Tibial artery (tissue), 4 donors: ENCODE data around the gene IMP3.
"Not testable (repeated sequence)": the region's sequence is repeated elsewhere in the genome, so short reads cannot be mapped to it uniquely, and the experiment has no call there.

ENCODE experiments used
- DNase-seq, 2 donors: peaks; one replicate each; pipeline ENCODE4 v3.0.0-alpha.2; 2019
- H3K27ac ChIP-seq, 2 donors: fragments of 200-600 bp; sonication (generic) in 1 of 2; 1 replicate in 1 of 2; 2 replicates in 1 of 2; pipeline ENCODE4 v1.5.1; 2018 to 2019; ENCODE audit warnings: mild to moderate bottlenecking in 1 of 2
- H3K27me3 ChIP-seq, 2 donors: fragments of 200-600 bp; sonication (generic) in 1 of 2; one replicate each; pipeline versions ENCODE4 v1.5.1 to v1.6.0; 2016 to 2019
- H3K36me3 ChIP-seq, 3 donors: fragments of 200-600 bp; sonication (generic) in 2 of 3; one replicate each; pipeline ENCODE4 v1.5.1; 2016 to 2019; ENCODE audit warnings: mild to moderate bottlenecking in 2 of 3
- H3K4me1 ChIP-seq, 4 donors: fragments of 200-600 bp; sonication (generic) in 2 of 4; 1 replicate in 3 of 4; 2 replicates in 1 of 4; pipeline ENCODE4 v1.5.1; 2016 to 2019
- H3K4me3 ChIP-seq, 2 donors: fragments of 200-600 bp; sonication (generic) in 1 of 2; 1 replicate in 1 of 2; 2 replicates in 1 of 2; pipeline ENCODE4 v1.5.1; 2018 to 2019; ENCODE audit warnings: mild to moderate bottlenecking in 2 of 2
- H3K9me3 ChIP-seq, 3 donors: fragments of 200-600 bp; sonication (generic) in 1 of 3; one replicate each; pipeline ENCODE4 v1.5.1; 2016 to 2019
- CTCF ChIP-seq, 2 experiments: fragments of 200-600 bp in 1 of 2; fragments of 450-650 bp in 1 of 2; IDR thresholded peaks; one replicate each; pipeline ENCODE4 v1.5.1; 2017 to 2019; ENCODE audit warnings: antibody characterized with exemption in 2 of 2, mild to moderate bottlenecking in 1 of 2, moderate library complexity in 1 of 2
- intact Hi-C: fragments of 100-400 bp; cut with DNase I; formaldehyde crosslinking; loops from one replicate; pipeline ENCODE4 v1.15.0; 2023; ENCODE audit warnings: low total_unique reads

IMP3 gene

GRCh38 chr15:75686212-75686642 is 46.2 kb upstream of the IMP3 start:
- Histone ChIP-seq H3K36me3 (peaks cover 84 to 97% (median 91%) of the 10 kb centered on the region in 3 donors), H3K27ac (peak overlapping the region; percentile 51 to 67), H3K4me1 (peaks cover 0 to 33% (median 25%) of the 10 kb centered on the region in 4 donors)
- peak; percentile 86 to 92 for TF ChIP-seq CTCF (IDR thresholded peaks at IDR 0.05)
- peak; percentile 71 to 91 for DNase-seq
- H3K27me3 ChIP-seq, H3K4me3 ChIP-seq, intact Hi-C loops, H3K9me3 ChIP-seq: not testable (repeated sequence)

GRCh38 chr15:75685195-75685594 is 45.2 kb upstream of the IMP3 start:
- peaks cover 84 to 97% (median 91%) of the 10 kb centered on the region in 3 donors for H3K36me3 ChIP-seq
- peaks cover 0 to 33% (median 25%) of the 10 kb centered on the region in 4 donors for H3K4me1 ChIP-seq
- no peak overlapping the region for H3K4me3 ChIP-seq
- H3K27ac ChIP-seq, result peak overlapping the region in 1 of 2 donors; percentile 67
- H3K9me3 ChIP-seq, result no peaks in the 10 kb centered on the region
- DNase-seq, result no peak
- no peaks in the 10 kb centered on the region for H3K27me3 ChIP-seq
- no peak for TF ChIP-seq CTCF (IDR thresholded peaks at IDR 0.05)
- intact Hi-C loops, result loop anchor here (2.0 kb wide), 1 partner anchor 48 kb away; no protein-coding TSS in a partner anchor

GRCh38 chr15:75684648-75685047 is 44.6 kb upstream of the IMP3 start:
- intact Hi-C loops, result loop anchor here (2.0 kb wide), 1 partner anchor 48 kb away; no protein-coding TSS in a partner anchor

GRCh38 chr15:75683646-75684312 is 43.8 kb upstream of the IMP3 start:
- H3K27me3 ChIP-seq, H3K9me3 ChIP-seq, DNase-seq, H3K4me3 ChIP-seq: not testable (repeated sequence)
- TF ChIP-seq CTCF (IDR thresholded peaks at IDR 0.05), result peak; percentile 65 to 72
- Histone ChIP-seq H3K4me1 (peaks cover 0 to 29% (median 23%) of the 10 kb centered on the region in 4 donors), H3K36me3 (peaks cover 84 to 97% (median 89%) of the 10 kb centered on the region in 3 donors), H3K27ac (peak overlapping the region; percentile 9 to 67)
- intact Hi-C loops, result loop anchor here (2.0 kb wide), 1 partner anchor 49 kb away; no protein-coding TSS in a partner anchor

More at GRCh38 chr15:75684648-75685047, 44.6 kb upstream of the IMP3 start:
- H3K9me3 ChIP-seq, result no peaks in the 10 kb centered on the region
- no peak overlapping the region for H3K4me3 ChIP-seq
- no peak for TF ChIP-seq CTCF (IDR thresholded peaks at IDR 0.05)
- H3K27ac ChIP-seq, result peak overlapping the region in 1 of 2 donors; percentile 67
- H3K4me1 ChIP-seq, result peaks cover 0 to 31% (median 25%) of the 10 kb centered on the region in 4 donors
- no peaks in the 10 kb centered on the region for H3K27me3 ChIP-seq
- H3K36me3 ChIP-seq, result peaks cover 84 to 97% (median 90%) of the 10 kb centered on the region in 3 donors
- no peak for DNase-seq

- H3K4me1 ChIP-seq, result peaks cover 0 to 25% (median 18%) of the 10 kb centered on the region in 4 donors
- H3K27me3 ChIP-seq, result no peaks in the 10 kb centered on the region
- H3K4me3 ChIP-seq, result no peak overlapping the region
- intact Hi-C loops, result no loop called here
- no peak for DNase-seq
- H3K27ac ChIP-seq, result peak overlapping the region; percentile 9 to 67
- no peak for TF ChIP-seq CTCF (IDR thresholded peaks at IDR 0.05)
- H3K9me3 ChIP-seq, result no peaks in the 10 kb centered on the region
- H3K36me3 ChIP-seq, result peaks cover 81 to 97% (median 89%) of the 10 kb centered on the region in 3 donors
These were observed 42.4 kb upstream of the IMP3 start for GRCh38 chr15:75682181-75683135.
